Skin epidermis (tissue), 12 donors: ENCODE results near the gene PLPP4.

Experiments used
- H3K27ac ChIP-seq, 21 experiments: fragments of 200-600 bp; sonication (generic) in 11 of 21; one replicate each; pipeline ENCODE4 v1.5.0; 2020; ENCODE audit warnings: mild to moderate bottlenecking in 3 of 21, inconsistent platforms in 2 of 21, moderate library complexity in 2 of 21
- H3K4me3 ChIP-seq, 7 experiments: fragments of 200-600 bp; sonication (generic) in 2 of 7; one replicate each; pipeline ENCODE4 v1.5.0; 2020; ENCODE audit warnings: inconsistent platforms in 2 of 7, mild to moderate bottlenecking in 2 of 7, moderate library complexity in 1 of 7

Gene PLPP4

GRCh38 chr10:120456626-120457430 lies at the start of gene PLPP4:
PLPP4 (plus strand) TSS chr10:120457227; CDS start chr10:120457306, 79 bp downstream.
- H3K4me3 ChIP-seq = peak within 1 kb of the TSS; percentile 12 to 52 (median 39)
- H3K27ac ChIP-seq = peak within 1 kb of the TSS in 6 of 21 experiments; percentile 3 to 73 (median 58)

GRCh38 chr10:120409816-120410215 lies 47.2 kb upstream of the PLPP4 start:
- Histone ChIP-seq H3K4me3 (no peak overlapping the region), H3K27ac (no peak overlapping the region)

GRCh38 chr10:120414946-120415345 lies 42.1 kb upstream of the PLPP4 start:
- Histone ChIP-seq H3K27ac (peak overlapping the region in 3 of 21 experiments; percentile 31 to 73 (median 49)), H3K4me3 (no peak overlapping the region)

GRCh38 chr10:120415709-120416330 lies 41.2 kb upstream of the PLPP4 start:
- H3K27ac ChIP-seq = peak overlapping the region in 5 of 21 experiments; percentile 31 to 73 (median 59)

GRCh38 chr10:120420421-120420820 lies 36.6 kb upstream of the PLPP4 start:
- H3K27ac ChIP-seq = no peak overlapping the region
- no peak overlapping the region for H3K4me3 ChIP-seq

More at GRCh38 chr10:120415709-120416330, 41.2 kb upstream of the PLPP4 start:
- no peak overlapping the region for H3K4me3 ChIP-seq

- no peak overlapping the region for H3K4me3 ChIP-seq
- no peak overlapping the region for H3K27ac ChIP-seq
Observed at GRCh38 chr10:120421250-120421649, 35.8 kb upstream of the PLPP4 start.

GRCh38 chr10:120422457-120422856 lies 34.6 kb upstream of the PLPP4 start:
- Histone ChIP-seq H3K27ac (peak overlapping the region in 5 of 21 experiments; percentile 18 to 67 (median 44)), H3K4me3 (no peak overlapping the region)

- H3K27ac ChIP-seq = peak overlapping the region in 4 of 21 experiments; percentile 18 to 67 (median 50)
- H3K4me3 ChIP-seq = no peak overlapping the region
Observed at GRCh38 chr10:120423431-120424197, 33.4 kb upstream of the PLPP4 start.

- no peak overlapping the region for H3K4me3 ChIP-seq
- no peak overlapping the region for H3K27ac ChIP-seq
Observed at GRCh38 chr10:120424198-120424464, 32.9 kb upstream of the PLPP4 start.

- Histone ChIP-seq H3K4me3 (no peak overlapping the region), H3K27ac (no peak overlapping the region)
Observed at GRCh38 chr10:120426306-120426705, 30.7 kb upstream of the PLPP4 start.

GRCh38 chr10:120428754-120429153 lies 28.3 kb upstream of the PLPP4 start:
- Histone ChIP-seq H3K4me3 (no peak overlapping the region), H3K27ac (peak overlapping the region in 5 of 21 experiments; percentile 40 to 73 (median 54))

GRCh38 chr10:120429395-120429794 lies 27.6 kb upstream of the PLPP4 start:
- Histone ChIP-seq H3K27ac (peak overlapping the region in 1 of 21 experiments; percentile 31), H3K4me3 (no peak overlapping the region)

GRCh38 chr10:120431251-120431651 lies 25.8 kb upstream of the PLPP4 start:
- Histone ChIP-seq H3K27ac (no peak overlapping the region), H3K4me3 (no peak overlapping the region)

- Histone ChIP-seq H3K27ac (no peak overlapping the region), H3K4me3 (no peak overlapping the region)
Observed at GRCh38 chr10:120432209-120432608, 24.8 kb upstream of the PLPP4 start.

GRCh38 chr10:120433141-120433540 lies 23.9 kb upstream of the PLPP4 start:
- H3K4me3 ChIP-seq = no peak overlapping the region
- no peak overlapping the region for H3K27ac ChIP-seq

- Histone ChIP-seq H3K4me3 (no peak overlapping the region), H3K27ac (no peak overlapping the region)
Observed at GRCh38 chr10:120436439-120437112, 20.5 kb upstream of the PLPP4 start.

- Histone ChIP-seq H3K27ac (no peak overlapping the region), H3K4me3 (no peak overlapping the region)
Observed at GRCh38 chr10:120437541-120437940, 19.5 kb upstream of the PLPP4 start.

- Histone ChIP-seq H3K4me3 (no peak overlapping the region), H3K27ac (no peak overlapping the region)
Observed at GRCh38 chr10:120451968-120452367, 5.1 kb upstream of the PLPP4 start.

GRCh38 chr10:120453319-120453718 lies 3.7 kb upstream of the PLPP4 start:
- H3K27ac ChIP-seq = no peak overlapping the region
- no peak overlapping the region for H3K4me3 ChIP-seq

GRCh38 chr10:120453886-120454285 lies 3.1 kb upstream of the PLPP4 start:
- Histone ChIP-seq H3K27ac (no peak overlapping the region), H3K4me3 (no peak overlapping the region)
